T47D (cell line): ENCODE measurements around the gene CELA1.

ENCODE experiments used
- DNase-seq, 2 experiments: peaks; one replicate each; pipeline versions ENCODE4 v3.0.0 to v3.0.0-alpha.2; 2011 to 2012; ENCODE audit warnings: low read depth in 1 of 2, low spot score in 1 of 2
- JUND ChIP-seq: IDR thresholded peaks from 2 replicates; pipeline ENCODE4 v1.6.1; 2012; ENCODE audit warnings: low read depth
- in situ Hi-C: cut with HindIII; loops from 2 replicates; pipeline ENCODE4 v1.10.0; 2016; ENCODE audit warnings: low sequenced_read_pairs, low pct_unique_long_range_greater_than_20kb

Gene CELA1

GRCh38 chr12:51369581-51369980, 23.1 kb upstream of the CELA1 start:
- in situ Hi-C loops, result no loop called here
- no peak for TF ChIP-seq JUND
- DNase-seq, result no peak

- no peak for DNase-seq
- no peak for TF ChIP-seq JUND
These were observed 22.4 kb upstream of the CELA1 start for GRCh38 chr12:51368640-51369517.

GRCh38 chr12:51365276-51365675, 18.8 kb upstream of the CELA1 start:
- TF ChIP-seq JUND, result no peak
- DNase-seq, result no peak
- in situ Hi-C loops, result no loop called here

More at GRCh38 chr12:51368640-51369517, 22.4 kb upstream of the CELA1 start:
- in situ Hi-C loops, result no loop called here

- no peak for DNase-seq
- in situ Hi-C loops, result no loop called here
- TF ChIP-seq JUND, result no peak
These were observed 17.5 kb upstream of the CELA1 start for GRCh38 chr12:51364001-51364400.

- in situ Hi-C loops, result no loop called here
- no peak for TF ChIP-seq JUND
- no peak for DNase-seq
These were observed 16.4 kb upstream of the CELA1 start for GRCh38 chr12:51362747-51363342.

- DNase-seq, result no peak
- in situ Hi-C loops, result no loop called here
- TF ChIP-seq JUND, result no peak
These were observed 15.8 kb upstream of the CELA1 start for GRCh38 chr12:51362307-51362706.

GRCh38 chr12:51361161-51362016, 14.9 kb upstream of the CELA1 start:
- DNase-seq, result no peak
- in situ Hi-C loops, result no loop called here
- no peak for TF ChIP-seq JUND

- no peak for TF ChIP-seq JUND
- in situ Hi-C loops, result no loop called here
- no peak for DNase-seq
These were observed 13.8 kb upstream of the CELA1 start for GRCh38 chr12:51360315-51360714.

GRCh38 chr12:51359851-51360250, 13.4 kb upstream of the CELA1 start:
- in situ Hi-C loops, result no loop called here
- TF ChIP-seq JUND, result no peak

GRCh38 chr12:51358496-51358895, 12.0 kb upstream of the CELA1 start:
- in situ Hi-C loops, result no loop called here
- DNase-seq, result no peak
- no peak for TF ChIP-seq JUND

More at GRCh38 chr12:51359851-51360250, 13.4 kb upstream of the CELA1 start:
- no peak for DNase-seq

- in situ Hi-C loops, result no loop called here
- TF ChIP-seq JUND, result no peak
- DNase-seq, result no peak
These were observed 11.0 kb upstream of the CELA1 start for GRCh38 chr12:51357374-51358047.

- TF ChIP-seq JUND, result no peak
- peak in 1 of 2 experiments; percentile 70 for DNase-seq
- in situ Hi-C loops, result no loop called here
These were observed 5.5 kb upstream of the CELA1 start for GRCh38 chr12:51351913-51352532.
